NCI-H2196 treated with DMSO at 0.1 percent for 48 hours (cell line): Measurements from ENCODE around the gene DISP2.
A peak's percentile ranks its signal among the peaks of the same experiment; 100 is the strongest.

Experiments
- DNase-seq: peaks from one replicate; lab custom pipeline; 2025; ENCODE audit not compliant: unreplicated experiment; lab: John Stamatoyannopoulos, UW

The DISP2 gene

GRCh38 chr15:40340740-40341400 is 17.1 kb upstream of the DISP2 start, which contains the start of gene CCDC9B:
TSS of gene CCDC9B (minus strand) at chr15:40340939. CDS start at chr15:40340819, 120 bp downstream.
- DNase-seq: peak; percentile 29

GRCh38 chr15:40342416-40343320 is 15.4 kb upstream of the DISP2 start:
- no peak for DNase-seq

DNA sequence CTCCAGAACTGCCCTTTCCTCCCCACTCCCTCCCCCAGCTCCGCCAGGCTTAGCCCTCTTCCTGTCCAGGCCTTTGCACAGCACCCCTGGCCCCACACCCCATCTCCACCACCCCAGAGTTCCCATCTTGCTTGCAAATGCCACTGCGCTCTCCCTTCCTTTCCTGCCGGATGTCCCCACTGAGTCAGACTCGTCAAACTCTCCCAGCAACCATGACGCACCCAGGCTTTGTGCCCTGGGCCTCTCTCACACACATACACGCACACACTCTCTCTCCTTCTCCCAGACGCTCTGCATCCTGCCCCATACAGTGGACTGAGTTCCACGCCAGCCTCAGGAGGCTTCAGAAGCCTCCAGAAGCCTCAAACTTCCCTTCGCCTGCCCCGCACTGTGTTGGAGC is 14.5 kb upstream of the DISP2 start:
- DNase-seq: no peak

DNA sequence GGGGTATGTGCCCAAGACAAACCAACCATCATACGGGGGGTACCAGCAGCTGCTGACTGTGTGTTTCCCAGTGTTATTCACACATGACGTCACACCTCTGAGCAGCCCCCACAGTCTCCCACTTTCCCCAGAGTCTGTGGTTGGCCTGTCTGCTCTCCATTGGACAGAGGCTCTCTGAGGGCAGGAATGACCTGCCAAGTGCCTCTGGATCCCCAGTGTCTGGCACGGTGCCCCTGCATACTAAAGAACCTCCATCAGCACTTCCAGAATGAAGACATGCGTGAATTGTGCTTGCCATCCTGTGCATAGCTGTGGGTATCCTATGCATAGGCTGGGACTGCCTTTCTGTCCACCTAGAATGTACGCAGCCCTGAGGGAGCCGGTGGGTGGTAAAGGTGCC is 13.8 kb upstream of the DISP2 start:
- no peak for DNase-seq

DNA sequence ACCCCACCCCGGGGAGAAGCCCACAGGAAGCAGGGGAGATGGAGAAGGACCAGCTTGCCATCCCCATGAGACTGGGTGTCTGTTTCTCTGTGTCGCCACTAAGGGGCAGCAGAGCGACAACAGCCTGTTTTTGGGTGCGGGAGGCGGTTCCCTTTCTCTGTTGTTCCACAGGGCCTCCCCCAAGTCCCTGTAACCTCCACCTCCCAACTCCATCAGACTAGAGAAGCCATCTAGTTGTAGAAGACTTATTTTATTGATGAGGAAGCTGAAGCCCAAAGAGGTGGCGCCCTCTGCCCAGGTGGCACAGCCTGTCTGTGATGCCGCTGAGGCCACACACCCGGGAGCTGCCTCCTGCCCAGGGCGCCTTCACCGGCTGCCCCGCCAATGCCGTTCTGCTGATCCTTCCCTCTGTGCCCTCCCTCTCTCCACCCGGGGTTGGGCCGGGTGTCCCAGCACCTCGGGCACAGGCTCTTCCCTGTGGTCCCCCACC is 13.3 kb upstream of the DISP2 start:
- DNase-seq: peak; percentile 11

GRCh38 chr15:40345225-40345866 is 12.7 kb upstream of the DISP2 start:
- DNase-seq: no peak

- DNase-seq: no peak
Measured at GRCh38 chr15:40345867-40346578, 12.0 kb upstream of the DISP2 start.

DNA sequence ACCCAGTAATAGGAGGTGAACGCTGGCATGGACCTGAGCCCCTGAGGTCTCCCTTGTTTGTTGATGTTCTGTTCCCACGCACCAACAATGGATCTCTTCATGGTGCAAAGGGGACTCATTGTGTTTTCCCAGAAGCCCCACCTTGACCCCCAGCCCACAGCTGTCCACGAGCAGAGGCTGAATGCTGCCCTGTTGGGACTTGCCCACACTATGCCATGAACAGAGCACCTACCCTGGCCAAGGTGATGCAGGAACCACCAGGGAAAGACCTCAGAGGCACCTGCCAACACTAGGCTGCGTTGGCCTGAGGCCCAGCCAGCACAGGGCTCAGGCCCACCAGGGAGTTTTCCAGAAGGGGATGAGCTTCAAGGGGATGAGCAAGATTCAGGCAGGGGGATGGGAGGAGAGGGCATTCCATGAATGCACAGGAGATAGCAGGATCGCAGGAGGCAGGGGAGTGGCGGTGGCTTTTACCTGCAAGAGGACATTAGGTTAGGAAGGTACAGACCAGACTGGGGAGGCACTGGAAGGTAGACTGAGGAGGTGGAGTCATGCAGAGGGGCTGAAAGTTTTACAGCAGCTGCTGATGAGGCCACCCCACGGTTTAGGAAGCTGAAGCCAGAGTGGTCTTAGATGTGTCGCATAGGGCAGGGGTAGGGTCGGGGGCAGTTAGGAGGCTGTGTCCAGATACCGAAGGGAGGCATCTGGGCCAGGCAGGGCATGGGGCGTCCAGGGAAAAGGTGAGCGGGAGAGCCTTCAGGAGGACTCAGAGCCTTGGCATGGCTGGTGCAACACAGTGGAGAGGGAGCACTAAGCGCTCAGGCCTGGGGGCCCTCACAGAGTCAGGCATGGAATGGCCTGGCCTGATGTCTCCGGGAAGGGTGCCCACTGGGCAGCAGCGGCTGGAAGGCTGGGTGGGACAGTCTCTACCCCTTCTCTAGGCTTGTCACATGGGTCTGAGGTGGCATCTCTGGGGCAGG is 11.2 kb upstream of the DISP2 start:
- no peak for DNase-seq

DNA sequence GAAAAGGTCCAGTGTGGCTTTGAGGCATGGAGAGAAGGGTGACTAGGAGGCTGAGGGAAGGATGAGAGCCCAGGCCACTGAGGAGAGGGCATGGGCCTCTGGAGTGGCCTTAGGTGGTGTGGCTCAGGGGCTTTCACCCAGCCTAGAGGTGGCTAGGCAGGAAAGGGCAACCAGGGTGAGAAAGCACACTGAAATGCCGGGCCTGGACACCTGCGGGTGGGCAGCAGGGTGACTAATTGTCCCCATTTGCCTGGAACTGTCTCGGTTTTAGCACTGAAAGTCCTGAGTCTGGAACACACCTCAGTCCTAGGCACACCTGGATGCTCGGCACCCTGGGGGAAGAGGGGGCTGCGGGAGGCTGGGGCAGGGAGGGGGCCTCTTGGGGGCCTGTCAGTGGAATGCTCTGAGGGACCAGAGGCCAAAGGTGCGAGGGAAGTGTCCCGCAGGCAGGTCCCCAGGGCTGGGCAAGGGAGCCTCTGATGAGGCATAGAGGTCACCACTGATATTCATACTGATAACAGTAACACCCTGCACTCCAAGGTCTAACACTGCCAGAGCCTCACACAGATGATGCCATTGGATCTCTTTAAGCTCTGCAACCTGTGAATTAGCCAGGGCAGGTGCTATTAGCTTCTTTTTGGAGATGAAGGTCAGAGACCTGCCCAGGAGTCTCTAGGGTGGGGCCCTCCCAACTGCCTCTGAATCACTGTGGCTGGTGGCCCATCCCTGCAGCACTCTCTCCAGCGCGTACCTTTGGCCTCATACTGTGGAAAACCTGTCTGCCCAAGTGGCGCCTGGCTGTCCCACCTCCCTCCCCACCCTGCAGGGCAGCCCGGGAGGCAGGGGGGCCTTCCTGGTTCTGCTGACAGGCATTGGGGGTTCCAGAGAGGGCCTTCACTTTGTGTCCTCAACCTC is 10.2 kb upstream of the DISP2 start:
- no peak for DNase-seq

GRCh38 chr15:40348474-40348870 is 9.5 kb upstream of the DISP2 start:
- DNase-seq: no peak

GRCh38 chr15:40349163-40349562 is 8.9 kb upstream of the DISP2 start:
- no peak for DNase-seq

DNA sequence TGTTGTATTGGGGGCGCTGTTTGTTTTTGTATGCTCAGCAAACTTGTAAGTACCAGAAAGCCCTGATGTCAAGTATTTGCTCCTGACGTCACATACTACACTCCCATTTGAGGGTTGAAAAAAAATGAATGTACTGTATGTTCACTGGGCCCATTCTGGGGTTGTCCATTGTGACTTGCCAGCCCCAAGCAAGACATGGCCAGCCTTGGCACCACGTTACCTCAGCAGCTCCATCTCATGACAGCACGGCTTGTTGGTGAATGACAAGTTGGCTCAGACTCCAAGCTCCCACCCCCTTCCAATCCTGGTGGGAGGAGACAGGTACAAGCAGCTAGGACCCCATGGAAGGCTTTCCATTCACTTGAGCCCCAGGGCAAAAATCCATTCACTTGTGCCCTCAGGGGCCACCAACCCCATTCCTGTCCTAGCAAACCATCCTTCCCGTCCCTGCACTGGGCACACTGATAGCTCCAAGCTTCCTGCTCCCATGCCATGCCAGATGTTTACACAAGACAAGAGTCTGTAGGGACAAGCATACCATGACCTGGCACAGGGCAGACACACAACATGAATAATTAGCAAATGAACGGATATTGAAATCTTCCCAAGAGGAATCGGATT is 5.6 kb upstream of the DISP2 start:
- DNase-seq: no peak

- DNase-seq: no peak
Measured at GRCh38 chr15:40353697-40354096, 4.3 kb upstream of the DISP2 start.

DNA sequence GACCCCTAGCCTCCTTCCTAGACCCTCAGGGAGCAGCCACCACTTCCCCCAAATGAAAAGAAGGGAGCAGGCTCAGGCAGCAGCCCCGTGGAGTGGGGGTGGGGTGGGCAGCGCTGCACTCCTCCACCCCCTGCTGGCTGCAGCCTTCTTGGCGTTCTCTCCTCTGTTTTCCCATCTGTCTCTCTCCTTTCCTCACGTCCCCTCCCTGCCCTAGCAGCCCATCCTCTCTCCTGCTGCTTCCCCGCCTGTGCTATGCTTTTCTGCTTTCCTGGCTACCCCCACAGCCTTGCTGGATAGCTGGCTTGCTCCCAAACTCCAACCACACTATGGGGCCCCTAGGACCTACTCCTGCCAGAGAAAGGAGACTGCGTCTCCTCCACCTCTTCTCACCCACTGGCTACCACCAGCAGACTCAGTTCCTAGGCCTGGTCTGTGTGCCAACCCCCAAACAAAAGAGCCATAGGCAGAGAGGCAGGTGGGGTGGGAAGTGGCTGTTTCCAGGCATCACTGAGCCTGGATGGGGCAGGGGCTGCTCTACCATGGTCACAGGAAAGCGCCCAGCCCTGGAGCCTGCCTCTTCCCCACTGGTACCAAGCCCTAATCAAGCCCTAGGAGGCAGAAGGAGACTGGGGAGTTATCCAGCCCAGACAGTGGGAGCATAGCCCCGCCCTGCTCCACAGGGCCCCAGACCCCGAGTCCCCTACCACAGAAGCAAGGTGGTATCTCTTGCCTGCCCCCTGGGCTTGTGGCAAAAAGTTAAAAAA is 3.4 kb upstream of the DISP2 start:
- DNase-seq: no peak

DNA sequence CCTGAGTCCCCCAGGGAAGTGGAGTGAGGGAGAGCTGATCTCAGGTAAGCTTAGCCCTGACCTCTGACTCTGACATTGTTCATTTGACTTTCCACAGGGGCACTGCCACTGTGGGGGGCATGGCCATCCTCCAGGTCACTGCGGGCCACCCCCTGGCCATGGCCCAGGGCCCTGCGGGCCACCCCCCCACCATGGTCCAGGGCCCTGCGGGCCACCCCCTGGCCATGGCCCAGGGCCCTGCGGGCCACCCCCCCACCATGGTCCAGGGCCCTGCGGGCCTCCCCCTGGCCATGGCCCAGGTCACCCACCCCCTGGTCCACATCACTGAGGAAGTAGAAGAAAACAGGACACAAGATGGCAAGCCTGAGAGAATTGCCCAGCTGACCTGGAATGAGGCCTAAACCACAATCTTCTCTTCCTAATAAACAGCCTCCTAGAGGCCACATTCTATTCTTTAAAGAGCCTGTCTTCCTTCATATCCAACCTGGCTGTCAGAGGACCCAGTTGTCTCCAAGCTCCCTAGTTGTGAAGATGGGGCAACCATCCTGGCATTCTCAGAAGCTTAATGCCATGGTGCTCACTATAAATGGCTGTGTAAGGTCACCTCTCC is 1.9 kb upstream of the DISP2 start:
- DNase-seq: no peak

DNA sequence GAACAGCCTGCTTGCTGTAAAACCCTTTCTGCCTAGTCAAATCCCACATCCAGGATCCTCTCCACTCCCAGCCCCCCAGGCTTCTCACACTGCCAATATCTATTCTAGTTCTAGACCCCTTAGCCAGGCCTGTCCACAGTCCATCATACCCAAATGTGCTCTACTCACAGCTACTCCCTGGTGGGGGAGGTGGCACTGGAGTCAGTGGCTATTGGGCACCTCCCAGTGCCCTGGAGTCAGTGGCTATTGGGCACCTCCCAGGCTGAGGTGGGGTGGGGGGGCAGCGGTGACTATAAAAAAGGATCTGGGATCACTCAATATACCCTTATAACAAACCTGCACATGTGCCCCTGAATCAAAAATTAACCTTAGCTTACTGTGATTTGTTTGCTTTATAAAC is 773 bp upstream of the DISP2 start:
- no peak for DNase-seq
